ENCODE measurements around the gene RBM27. TPM values are rescaled to one million over a fixed set of nuclear protein-coding genes. Genes with fewer than 3 reads are reported as not detected.

The RBM27 gene
- total RNA-seq, 1 experiment from 2014 or later: 18.8 TPM

DNA sequence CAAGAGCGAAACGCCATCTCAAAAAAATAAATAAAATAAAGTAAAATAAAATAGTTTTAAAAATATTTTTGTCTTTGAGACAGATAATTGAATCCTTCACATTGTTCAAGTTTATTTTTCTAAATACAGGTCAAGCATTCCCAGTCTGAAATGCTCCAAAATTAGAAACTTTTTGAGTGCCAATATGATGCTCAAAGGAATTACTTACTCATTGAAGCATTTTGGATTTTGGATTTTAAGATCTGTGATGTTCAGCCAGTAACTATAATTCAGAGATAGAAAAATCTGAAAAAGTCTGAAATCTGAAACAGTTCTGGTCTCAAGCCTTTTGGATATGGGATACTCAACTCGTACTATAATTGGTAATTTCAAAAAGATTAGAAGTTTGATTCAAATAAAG, 39.8 kb downstream of the RBM27 start:
- Histone ChIP-seq H3K27ac (ENCODE audit: low read length) (no peak overlapping the region), H3K9me3 (ENCODE audit: low read length) (no peaks in the 10 kb centered on the region), H3K4me1 (ENCODE audit: insufficient read depth, low read length) (no peaks in the 10 kb centered on the region), H3K36me3 (ENCODE audit: low read depth, low read length) (peaks cover 17% of the 10 kb centered on the region), H4K20me1 (ENCODE audit: low read length) (no peaks in the 10 kb centered on the region), H3K27me3 (ENCODE audit: low read length) (no peaks in the 10 kb centered on the region), H3K4me3 (ENCODE audit: low read length) (no peak overlapping the region), H3K9me2 (replicated peaks; ENCODE audit: low read length) (no peaks in the 10 kb centered on the region), H2AFZ (ENCODE audit: low read length) (no peak overlapping the region), H3K79me2 (ENCODE audit: low read length) (no peaks in the 10 kb centered on the region; the same call in 1 of the 2 replicates), H3K9ac (ENCODE audit: low read length) (no peak overlapping the region), H3K4me2 (ENCODE audit: low read length) (no peak overlapping the region), H3F3A (ENCODE audit: low read length, unreplicated experiment) (no peaks in the 10 kb centered on the region)
- ChIA-PET POLR2A (ENCODE audit: unreplicated experiment) (interaction anchor here (0.6 kb wide), 1 partner anchor 8 kb away, joined by 3 read pairs; no protein-coding TSS in a partner anchor), CTCF (no interaction called here)
- BruUV-seq (replicated peaks): no TSS peak
- DNase-seq (no peak), ATAC-seq (no peak)
- TF ChIP-seq EZH2 (IDR thresholded peaks at IDR 0.05; ENCODE audit: low read length, unreplicated experiment) (no peak), EZH2phosphoT487 (IDR thresholded peaks at IDR 0.05; ENCODE audit: borderline replicate concordance, low read length) (no peak), CTCF (conservative IDR thresholded peaks at IDR 0.05; ENCODE audit: low read depth, low read length) (no peak)
- intact Hi-C loops (cut with micrococcal nuclease): no loop called here

DNA sequence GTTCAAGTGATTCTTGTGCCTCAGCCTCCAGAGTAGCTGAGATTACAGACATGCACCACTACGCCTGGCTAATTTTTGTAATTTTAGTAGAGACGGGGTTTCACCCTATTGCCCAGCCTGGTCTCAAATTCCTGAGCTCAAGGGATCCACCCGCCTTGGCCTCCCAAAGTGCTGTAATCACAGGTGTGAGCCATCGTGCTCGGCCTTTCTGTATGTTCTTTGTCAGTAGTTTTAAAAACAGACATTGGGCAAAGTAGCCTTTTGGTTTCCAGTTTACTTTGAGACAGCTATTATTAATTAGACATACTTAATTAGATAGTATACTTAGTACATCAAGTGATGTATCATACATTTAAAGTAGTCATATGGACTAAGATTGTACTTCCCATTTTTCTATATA, 45.2 kb downstream of the RBM27 start:
- POLR2A ChIA-PET (ENCODE audit: unreplicated experiment): no interaction called here
- H3K36me3 ChIP-seq (ENCODE audit: low read depth, low read length): peaks cover 14% of the 10 kb centered on the region
- H3K27me3 ChIP-seq (ENCODE audit: low read length): no peaks in the 10 kb centered on the region
- H3K27ac ChIP-seq (ENCODE audit: low read length): no peak overlapping the region
- no peak overlapping the region for H3K4me3 ChIP-seq (ENCODE audit: low read length)
- H3K4me1 ChIP-seq (ENCODE audit: insufficient read depth, low read length): no peaks in the 10 kb centered on the region
- no peaks in the 10 kb centered on the region for H3K79me2 ChIP-seq (ENCODE audit: low read length)
- no peaks in the 10 kb centered on the region for H4K20me1 ChIP-seq (ENCODE audit: low read length)
- TF ChIP-seq EZH2 (IDR thresholded peaks at IDR 0.05; ENCODE audit: low read length, unreplicated experiment) (no peak), EZH2phosphoT487 (IDR thresholded peaks at IDR 0.05; ENCODE audit: borderline replicate concordance, low read length) (no peak)
- DNase-seq (no peak), ATAC-seq (no peak)
- H3K9ac ChIP-seq (ENCODE audit: low read length): no peak overlapping the region
- H3K9me3 ChIP-seq (ENCODE audit: low read length): no peaks in the 10 kb centered on the region
- H3F3A ChIP-seq (ENCODE audit: low read length, unreplicated experiment): no peaks in the 10 kb centered on the region
- BruUV-seq (replicated peaks): no TSS peak
- CTCF ChIA-PET: no interaction called here
- no peaks in the 10 kb centered on the region for H3K9me2 ChIP-seq (replicated peaks; ENCODE audit: low read length)
- intact Hi-C loops (cut with micrococcal nuclease): no loop called here
- H3K4me2 ChIP-seq (ENCODE audit: low read length): no peak overlapping the region
- H2AFZ ChIP-seq (ENCODE audit: low read length): no peak overlapping the region

DNA sequence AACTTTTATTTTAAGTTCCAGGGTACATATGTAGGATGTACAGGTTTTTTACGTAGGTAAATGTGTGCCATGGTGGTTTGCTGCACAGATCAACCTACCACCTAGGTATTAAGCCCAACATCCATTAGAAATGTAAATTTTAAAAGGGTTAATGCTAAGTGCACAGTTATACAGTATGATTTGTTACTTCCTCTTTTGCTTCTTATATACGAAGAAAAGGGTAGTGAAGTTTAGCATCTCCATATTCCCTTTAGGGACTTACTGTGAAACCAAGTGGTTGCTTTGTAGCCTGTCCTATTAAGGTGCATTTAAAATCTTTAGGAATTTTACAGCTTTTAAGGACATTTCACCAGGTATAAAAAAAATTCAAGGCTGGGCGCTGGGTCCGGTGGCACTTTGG, 46.4 kb downstream of the RBM27 start:
- DNase-seq (no peak), ATAC-seq (no peak)
- no peak overlapping the region for H3K4me2 ChIP-seq (ENCODE audit: low read length)
- H3K4me3 ChIP-seq (ENCODE audit: low read length): no peak overlapping the region
- no peak overlapping the region for H3K27ac ChIP-seq (ENCODE audit: low read length)
- no peaks in the 10 kb centered on the region for H3K9me3 ChIP-seq (ENCODE audit: low read length)
- H3K79me2 ChIP-seq (ENCODE audit: low read length): no peaks in the 10 kb centered on the region
- H3K9me2 ChIP-seq (replicated peaks; ENCODE audit: low read length): no peaks in the 10 kb centered on the region
- intact Hi-C loops (cut with micrococcal nuclease): no loop called here
- TF ChIP-seq CTCF (conservative IDR thresholded peaks at IDR 0.05; ENCODE audit: low read depth, low read length): no peak
- TF ChIP-seq EZH2phosphoT487 (IDR thresholded peaks at IDR 0.05; ENCODE audit: borderline replicate concordance, low read length): no peak
- TF ChIP-seq EZH2 (IDR thresholded peaks at IDR 0.05; ENCODE audit: low read length, unreplicated experiment): no peak
- POLR2A ChIA-PET (ENCODE audit: unreplicated experiment): no interaction called here
- H3K9ac ChIP-seq (ENCODE audit: low read length): no peak overlapping the region
- no peaks in the 10 kb centered on the region for H3K4me1 ChIP-seq (ENCODE audit: insufficient read depth, low read length)
- H4K20me1 ChIP-seq (ENCODE audit: low read length): no peaks in the 10 kb centered on the region
- BruUV-seq (replicated peaks): no TSS peak
- peaks cover 26% of the 10 kb centered on the region for H3K36me3 ChIP-seq (ENCODE audit: low read depth, low read length)
- H3K27me3 ChIP-seq (ENCODE audit: low read length): no peaks in the 10 kb centered on the region
- CTCF ChIA-PET: no interaction called here
- H2AFZ ChIP-seq (ENCODE audit: low read length): no peak overlapping the region
- H3F3A ChIP-seq (ENCODE audit: low read length, unreplicated experiment): no peaks in the 10 kb centered on the region

Other genes with a start within 250 kb of the RBM27 start
- gene PLAC8L1, start 98.0 kb upstream of the RBM27 start, total RNA-seq (2014; rRNA removed): 0.95 TPM in 1 of 2 replicates, not detected in the other
- gene LARS1, start 21.0 kb upstream of the RBM27 start, total RNA-seq (2014; rRNA removed): 92.0 and 102 TPM in 2 replicates
- gene POU4F3, start 135.2 kb downstream of the RBM27 start, total RNA-seq (2014; rRNA removed): not detected in 2 replicates
- 86.0 and 96.9 TPM in 2 replicates for gene TCERG1, start 243.7 kb downstream of the RBM27 start, total RNA-seq (2014; rRNA removed)